ENCODE measurements around the gene SV2C. TPM values are rescaled to one million over a fixed set of nuclear protein-coding genes. Genes with fewer than 3 reads are reported as not detected.

The SV2C gene
- total RNA-seq, 2 donors from 2014 or later = not detected

DNA sequence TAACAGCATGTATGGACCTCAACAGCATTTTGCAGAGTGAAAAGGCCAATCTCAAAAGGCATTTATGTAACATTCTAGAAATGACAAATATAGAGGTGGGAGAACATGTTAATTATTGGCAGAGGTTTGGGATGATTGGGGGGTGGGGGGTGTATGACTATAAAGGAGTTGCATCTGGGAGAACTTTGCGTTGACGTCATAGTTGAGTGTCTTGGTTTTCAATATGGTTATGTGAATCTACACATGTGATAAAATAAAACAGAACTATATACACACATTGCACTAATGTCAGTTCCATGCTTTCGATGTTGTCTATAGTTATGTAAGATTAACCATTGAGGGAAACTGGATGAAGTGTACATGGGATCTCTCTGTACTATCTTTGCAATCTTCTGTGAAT, 139.1 kb downstream of the SV2C start:
- Histone ChIP-seq H3K4me3 (ENCODE audit: low read length) (no peak overlapping the region), H3K9ac (ENCODE audit: extremely low read depth, low read length, poor library complexity, severe bottlenecking) (no peak overlapping the region), H3K36me3 (ENCODE audit: control insufficient read depth, insufficient read depth, low read length) (no peaks in the 10 kb centered on the region), H3K27me3 (ENCODE audit: control insufficient read depth, insufficient read depth, low read length, poor library complexity, severe bottlenecking) (peaks cover 12% of the 10 kb centered on the region), H3K27ac (ENCODE audit: low read depth, low read length) (no peak overlapping the region), H3K9me3 (ENCODE audit: control insufficient read depth, low read length) (no peaks in the 10 kb centered on the region), H3K4me1 (ENCODE audit: control insufficient read depth, insufficient read depth, low read length) (peaks cover 7% of the 10 kb centered on the region)
- no CpG with 5 or more reads among the region's 3 CpGs for WGBS, 2 experiments (ENCODE audit: insufficient coverage in 1 of 2, insufficient read length in 1 of 2)
- no peak for DNase-seq
- no peaks in the 10 kb centered on the region for H3K9me3 Mint-ChIP-seq
- H3K27me3 Mint-ChIP-seq (ENCODE audit: insufficient read depth) = peaks cover 2% of the 10 kb centered on the region
- no peak overlapping the region for H3K27ac Mint-ChIP-seq
- peaks cover 11% of the 10 kb centered on the region for H3K4me1 Mint-ChIP-seq
- H3K36me3 Mint-ChIP-seq (ENCODE audit: low read depth) = no peaks in the 10 kb centered on the region
- TF ChIP-seq, protein P1, sequence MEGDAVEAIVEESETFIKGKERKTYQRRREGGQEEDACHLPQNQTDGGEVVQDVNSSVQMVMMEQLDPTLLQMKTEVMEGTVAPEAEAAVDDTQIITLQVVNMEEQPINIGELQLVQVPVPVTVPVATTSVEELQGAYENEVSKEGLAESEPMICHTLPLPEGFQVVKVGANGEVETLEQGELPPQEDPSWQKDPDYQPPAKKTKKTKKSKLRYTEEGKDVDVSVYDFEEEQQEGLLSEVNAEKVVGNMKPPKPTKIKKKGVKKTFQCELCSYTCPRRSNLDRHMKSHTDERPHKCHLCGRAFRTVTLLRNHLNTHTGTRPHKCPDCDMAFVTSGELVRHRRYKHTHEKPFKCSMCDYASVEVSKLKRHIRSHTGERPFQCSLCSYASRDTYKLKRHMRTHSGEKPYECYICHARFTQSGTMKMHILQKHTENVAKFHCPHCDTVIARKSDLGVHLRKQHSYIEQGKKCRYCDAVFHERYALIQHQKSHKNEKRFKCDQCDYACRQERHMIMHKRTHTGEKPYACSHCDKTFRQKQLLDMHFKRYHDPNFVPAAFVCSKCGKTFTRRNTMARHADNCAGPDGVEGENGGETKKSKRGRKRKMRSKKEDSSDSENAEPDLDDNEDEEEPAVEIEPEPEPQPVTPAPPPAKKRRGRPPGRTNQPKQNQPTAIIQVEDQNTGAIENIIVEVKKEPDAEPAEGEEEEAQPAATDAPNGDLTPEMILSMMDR (conservative IDR thresholded peaks at IDR 0.05) = no peak
- no peak overlapping the region for H3K4me3 Mint-ChIP-seq

DNA sequence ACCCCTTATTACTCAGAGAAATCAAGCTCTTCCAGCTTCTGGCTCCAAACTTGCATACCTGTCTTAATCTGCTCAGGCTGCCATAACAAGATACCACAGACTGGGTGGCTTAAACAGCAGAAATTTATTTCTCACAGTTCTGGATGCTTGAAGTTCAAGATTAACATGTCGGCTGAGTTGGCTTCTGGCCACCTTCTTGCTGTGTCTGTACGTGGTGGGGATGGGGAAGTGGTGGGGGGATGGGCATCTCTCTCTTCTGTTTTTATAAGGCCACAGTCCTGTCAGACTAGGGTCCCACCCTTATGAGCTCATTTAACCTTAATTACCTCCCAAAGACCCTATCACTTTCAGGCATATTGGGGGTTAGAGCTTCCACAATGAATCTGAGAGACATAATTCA, 140.5 kb downstream of the SV2C start:
- no peaks in the 10 kb centered on the region for H3K36me3 ChIP-seq (ENCODE audit: control insufficient read depth, insufficient read depth, low read length)
- H3K4me1 ChIP-seq (ENCODE audit: control insufficient read depth, insufficient read depth, low read length) = peaks cover 7% of the 10 kb centered on the region
- DNase-seq = no peak
- H3K27ac ChIP-seq (ENCODE audit: low read depth, low read length) = no peak overlapping the region
- TF ChIP-seq, protein P1 (conservative IDR thresholded peaks at IDR 0.05) = no peak
- H3K9me3 ChIP-seq (ENCODE audit: control insufficient read depth, low read length) = no peaks in the 10 kb centered on the region
- 71 to 83% methylated on average over 1 to 2 of the region's 2 CpGs for WGBS, 2 experiments (ENCODE audit: insufficient coverage in 1 of 2, insufficient read length in 1 of 2)
- H3K4me1 Mint-ChIP-seq = peaks cover 19% of the 10 kb centered on the region
- no peaks in the 10 kb centered on the region for H3K36me3 Mint-ChIP-seq (ENCODE audit: low read depth)
- peaks cover 4% of the 10 kb centered on the region for H3K27me3 Mint-ChIP-seq (ENCODE audit: insufficient read depth)
- H3K4me3 Mint-ChIP-seq = no peak overlapping the region
- H3K9me3 Mint-ChIP-seq = no peaks in the 10 kb centered on the region
- peaks cover 12% of the 10 kb centered on the region for H3K27me3 ChIP-seq (ENCODE audit: control insufficient read depth, insufficient read depth, low read length, poor library complexity, severe bottlenecking)
- H3K27ac Mint-ChIP-seq = no peak overlapping the region
- no peak overlapping the region for H3K4me3 ChIP-seq (ENCODE audit: low read length)
- H3K9ac ChIP-seq (ENCODE audit: extremely low read depth, low read length, poor library complexity, severe bottlenecking) = no peak overlapping the region

DNA sequence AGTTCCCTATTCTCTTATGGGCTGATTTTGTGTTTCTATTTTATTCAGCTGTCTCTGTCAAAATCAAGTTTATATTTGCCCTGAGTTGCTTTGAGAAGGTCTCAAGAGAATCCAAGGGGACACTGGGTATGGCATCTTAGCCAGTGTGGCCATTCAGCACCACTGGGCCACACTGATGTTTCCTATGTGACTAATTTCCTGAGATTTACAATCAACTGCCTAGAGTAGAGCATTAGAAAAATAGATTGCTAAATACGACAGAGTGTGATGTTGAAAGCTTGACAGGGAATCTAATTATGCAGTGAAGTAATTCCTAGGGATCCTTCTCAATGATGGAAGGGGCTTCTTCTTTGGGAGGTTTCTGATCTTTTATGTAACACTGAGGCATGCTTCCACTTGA, 141.7 kb downstream of the SV2C start:
- H3K4me3 Mint-ChIP-seq = no peak overlapping the region
- Histone ChIP-seq H3K4me3 (ENCODE audit: low read length) (no peak overlapping the region), H3K27ac (ENCODE audit: low read depth, low read length) (no peak overlapping the region), H3K4me1 (ENCODE audit: control insufficient read depth, insufficient read depth, low read length) (peaks cover 7% of the 10 kb centered on the region), H3K9ac (ENCODE audit: extremely low read depth, low read length, poor library complexity, severe bottlenecking) (no peak overlapping the region), H3K27me3 (ENCODE audit: control insufficient read depth, insufficient read depth, low read length, poor library complexity, severe bottlenecking) (peaks cover 12% of the 10 kb centered on the region), H3K36me3 (ENCODE audit: control insufficient read depth, insufficient read depth, low read length) (no peaks in the 10 kb centered on the region), H3K9me3 (ENCODE audit: control insufficient read depth, low read length) (no peaks in the 10 kb centered on the region)
- TF ChIP-seq, protein P1 (conservative IDR thresholded peaks at IDR 0.05) = no peak
- H3K27me3 Mint-ChIP-seq (ENCODE audit: insufficient read depth) = peaks cover 4% of the 10 kb centered on the region
- H3K4me1 Mint-ChIP-seq = peaks cover 19% of the 10 kb centered on the region
- WGBS, 2 experiments (ENCODE audit: insufficient coverage in 1 of 2, insufficient read length in 1 of 2) = 93 to 100% methylated on average over 1 of the region's 1 CpG
- no peak for DNase-seq
- no peaks in the 10 kb centered on the region for H3K9me3 Mint-ChIP-seq
- H3K27ac Mint-ChIP-seq = no peak overlapping the region
- no peaks in the 10 kb centered on the region for H3K36me3 Mint-ChIP-seq (ENCODE audit: low read depth)

Measured in endodermal cell (in vitro differentiated cells).